ENCODE data around the gene MB21D2. TPM values are rescaled to one million over a fixed set of nuclear protein-coding genes. Genes with fewer than 3 reads are reported as not detected.

MB21D2 gene
- total RNA-seq, 1 experiment from 2014 or later: 19.7 TPM

DNA sequence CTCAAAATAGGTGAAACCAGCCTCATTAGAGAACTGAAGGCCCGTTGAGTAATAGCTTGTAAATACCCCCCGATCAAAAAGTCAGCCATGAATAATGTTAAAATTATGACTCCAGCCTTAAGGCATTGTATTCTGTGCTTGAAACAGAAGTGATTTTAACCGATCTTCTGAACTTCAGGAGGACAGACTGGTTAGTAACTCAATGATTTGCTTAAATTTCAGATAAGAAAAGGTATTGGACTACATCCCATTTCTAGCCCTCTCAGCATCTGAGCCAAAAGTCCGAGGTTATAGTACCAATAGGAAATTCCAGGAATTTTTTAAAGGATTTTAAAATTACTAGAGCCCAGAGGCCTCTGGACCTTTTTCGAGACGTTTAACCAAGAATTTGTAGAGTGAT is 122.6 kb downstream of the MB21D2 start:
- POLR2A ChIA-PET: no interaction called here
- no peak for TF ChIP-seq SP1 (CRISPR knock-in tag; conservative IDR thresholded peaks at IDR 0.05)
- no peak for TF ChIP-seq PRRX2 (CRISPR knock-in tag; IDR thresholded peaks at IDR 0.05)
- TF ChIP-seq, protein P1, sequence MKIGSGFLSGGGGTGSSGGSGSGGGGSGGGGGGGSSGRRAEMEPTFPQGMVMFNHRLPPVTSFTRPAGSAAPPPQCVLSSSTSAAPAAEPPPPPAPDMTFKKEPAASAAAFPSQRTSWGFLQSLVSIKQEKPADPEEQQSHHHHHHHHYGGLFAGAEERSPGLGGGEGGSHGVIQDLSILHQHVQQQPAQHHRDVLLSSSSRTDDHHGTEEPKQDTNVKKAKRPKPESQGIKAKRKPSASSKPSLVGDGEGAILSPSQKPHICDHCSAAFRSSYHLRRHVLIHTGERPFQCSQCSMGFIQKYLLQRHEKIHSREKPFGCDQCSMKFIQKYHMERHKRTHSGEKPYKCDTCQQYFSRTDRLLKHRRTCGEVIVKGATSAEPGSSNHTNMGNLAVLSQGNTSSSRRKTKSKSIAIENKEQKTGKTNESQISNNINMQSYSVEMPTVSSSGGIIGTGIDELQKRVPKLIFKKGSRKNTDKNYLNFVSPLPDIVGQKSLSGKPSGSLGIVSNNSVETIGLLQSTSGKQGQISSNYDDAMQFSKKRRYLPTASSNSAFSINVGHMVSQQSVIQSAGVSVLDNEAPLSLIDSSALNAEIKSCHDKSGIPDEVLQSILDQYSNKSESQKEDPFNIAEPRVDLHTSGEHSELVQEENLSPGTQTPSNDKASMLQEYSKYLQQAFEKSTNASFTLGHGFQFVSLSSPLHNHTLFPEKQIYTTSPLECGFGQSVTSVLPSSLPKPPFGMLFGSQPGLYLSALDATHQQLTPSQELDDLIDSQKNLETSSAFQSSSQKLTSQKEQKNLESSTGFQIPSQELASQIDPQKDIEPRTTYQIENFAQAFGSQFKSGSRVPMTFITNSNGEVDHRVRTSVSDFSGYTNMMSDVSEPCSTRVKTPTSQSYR (CRISPR knock-in tag; IDR thresholded peaks at IDR 0.05): no peak
- TF ChIP-seq, protein P2, sequence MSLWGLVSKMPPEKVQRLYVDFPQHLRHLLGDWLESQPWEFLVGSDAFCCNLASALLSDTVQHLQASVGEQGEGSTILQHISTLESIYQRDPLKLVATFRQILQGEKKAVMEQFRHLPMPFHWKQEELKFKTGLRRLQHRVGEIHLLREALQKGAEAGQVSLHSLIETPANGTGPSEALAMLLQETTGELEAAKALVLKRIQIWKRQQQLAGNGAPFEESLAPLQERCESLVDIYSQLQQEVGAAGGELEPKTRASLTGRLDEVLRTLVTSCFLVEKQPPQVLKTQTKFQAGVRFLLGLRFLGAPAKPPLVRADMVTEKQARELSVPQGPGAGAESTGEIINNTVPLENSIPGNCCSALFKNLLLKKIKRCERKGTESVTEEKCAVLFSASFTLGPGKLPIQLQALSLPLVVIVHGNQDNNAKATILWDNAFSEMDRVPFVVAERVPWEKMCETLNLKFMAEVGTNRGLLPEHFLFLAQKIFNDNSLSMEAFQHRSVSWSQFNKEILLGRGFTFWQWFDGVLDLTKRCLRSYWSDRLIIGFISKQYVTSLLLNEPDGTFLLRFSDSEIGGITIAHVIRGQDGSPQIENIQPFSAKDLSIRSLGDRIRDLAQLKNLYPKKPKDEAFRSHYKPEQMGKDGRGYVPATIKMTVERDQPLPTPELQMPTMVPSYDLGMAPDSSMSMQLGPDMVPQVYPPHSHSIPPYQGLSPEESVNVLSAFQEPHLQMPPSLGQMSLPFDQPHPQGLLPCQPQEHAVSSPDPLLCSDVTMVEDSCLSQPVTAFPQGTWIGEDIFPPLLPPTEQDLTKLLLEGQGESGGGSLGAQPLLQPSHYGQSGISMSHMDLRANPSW (CRISPR knock-in tag; conservative IDR thresholded peaks at IDR 0.05; ENCODE audit: low read depth): no peak
- TF ChIP-seq, protein P3, sequence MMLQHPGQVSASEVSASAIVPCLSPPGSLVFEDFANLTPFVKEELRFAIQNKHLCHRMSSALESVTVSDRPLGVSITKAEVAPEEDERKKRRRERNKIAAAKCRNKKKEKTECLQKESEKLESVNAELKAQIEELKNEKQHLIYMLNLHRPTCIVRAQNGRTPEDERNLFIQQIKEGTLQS (CRISPR knock-in tag; conservative IDR thresholded peaks at IDR 0.05): no peak
- TF ChIP-seq, protein P4, sequence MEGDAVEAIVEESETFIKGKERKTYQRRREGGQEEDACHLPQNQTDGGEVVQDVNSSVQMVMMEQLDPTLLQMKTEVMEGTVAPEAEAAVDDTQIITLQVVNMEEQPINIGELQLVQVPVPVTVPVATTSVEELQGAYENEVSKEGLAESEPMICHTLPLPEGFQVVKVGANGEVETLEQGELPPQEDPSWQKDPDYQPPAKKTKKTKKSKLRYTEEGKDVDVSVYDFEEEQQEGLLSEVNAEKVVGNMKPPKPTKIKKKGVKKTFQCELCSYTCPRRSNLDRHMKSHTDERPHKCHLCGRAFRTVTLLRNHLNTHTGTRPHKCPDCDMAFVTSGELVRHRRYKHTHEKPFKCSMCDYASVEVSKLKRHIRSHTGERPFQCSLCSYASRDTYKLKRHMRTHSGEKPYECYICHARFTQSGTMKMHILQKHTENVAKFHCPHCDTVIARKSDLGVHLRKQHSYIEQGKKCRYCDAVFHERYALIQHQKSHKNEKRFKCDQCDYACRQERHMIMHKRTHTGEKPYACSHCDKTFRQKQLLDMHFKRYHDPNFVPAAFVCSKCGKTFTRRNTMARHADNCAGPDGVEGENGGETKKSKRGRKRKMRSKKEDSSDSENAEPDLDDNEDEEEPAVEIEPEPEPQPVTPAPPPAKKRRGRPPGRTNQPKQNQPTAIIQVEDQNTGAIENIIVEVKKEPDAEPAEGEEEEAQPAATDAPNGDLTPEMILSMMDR (IDR thresholded peaks at IDR 0.05): no peak
- TF ChIP-seq, protein P5, sequence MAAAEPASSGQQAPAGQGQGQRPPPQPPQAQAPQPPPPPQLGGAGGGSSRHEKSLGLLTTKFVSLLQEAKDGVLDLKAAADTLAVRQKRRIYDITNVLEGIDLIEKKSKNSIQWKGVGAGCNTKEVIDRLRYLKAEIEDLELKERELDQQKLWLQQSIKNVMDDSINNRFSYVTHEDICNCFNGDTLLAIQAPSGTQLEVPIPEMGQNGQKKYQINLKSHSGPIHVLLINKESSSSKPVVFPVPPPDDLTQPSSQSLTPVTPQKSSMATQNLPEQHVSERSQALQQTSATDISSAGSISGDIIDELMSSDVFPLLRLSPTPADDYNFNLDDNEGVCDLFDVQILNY (CRISPR knock-in tag; IDR thresholded peaks at IDR 0.05): no peak
- no peak for TF ChIP-seq GABPB1 (CRISPR knock-in tag; IDR thresholded peaks at IDR 0.05)
- TF ChIP-seq NR1H2 (CRISPR knock-in tag; IDR thresholded peaks at IDR 0.05): no peak
- TF ChIP-seq, protein P6, sequence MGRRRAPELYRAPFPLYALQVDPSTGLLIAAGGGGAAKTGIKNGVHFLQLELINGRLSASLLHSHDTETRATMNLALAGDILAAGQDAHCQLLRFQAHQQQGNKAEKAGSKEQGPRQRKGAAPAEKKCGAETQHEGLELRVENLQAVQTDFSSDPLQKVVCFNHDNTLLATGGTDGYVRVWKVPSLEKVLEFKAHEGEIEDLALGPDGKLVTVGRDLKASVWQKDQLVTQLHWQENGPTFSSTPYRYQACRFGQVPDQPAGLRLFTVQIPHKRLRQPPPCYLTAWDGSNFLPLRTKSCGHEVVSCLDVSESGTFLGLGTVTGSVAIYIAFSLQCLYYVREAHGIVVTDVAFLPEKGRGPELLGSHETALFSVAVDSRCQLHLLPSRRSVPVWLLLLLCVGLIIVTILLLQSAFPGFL (CRISPR knock-in tag; IDR thresholded peaks at IDR 0.05; ENCODE audit: borderline replicate concordance): no peak
- TF ChIP-seq, protein P7, sequence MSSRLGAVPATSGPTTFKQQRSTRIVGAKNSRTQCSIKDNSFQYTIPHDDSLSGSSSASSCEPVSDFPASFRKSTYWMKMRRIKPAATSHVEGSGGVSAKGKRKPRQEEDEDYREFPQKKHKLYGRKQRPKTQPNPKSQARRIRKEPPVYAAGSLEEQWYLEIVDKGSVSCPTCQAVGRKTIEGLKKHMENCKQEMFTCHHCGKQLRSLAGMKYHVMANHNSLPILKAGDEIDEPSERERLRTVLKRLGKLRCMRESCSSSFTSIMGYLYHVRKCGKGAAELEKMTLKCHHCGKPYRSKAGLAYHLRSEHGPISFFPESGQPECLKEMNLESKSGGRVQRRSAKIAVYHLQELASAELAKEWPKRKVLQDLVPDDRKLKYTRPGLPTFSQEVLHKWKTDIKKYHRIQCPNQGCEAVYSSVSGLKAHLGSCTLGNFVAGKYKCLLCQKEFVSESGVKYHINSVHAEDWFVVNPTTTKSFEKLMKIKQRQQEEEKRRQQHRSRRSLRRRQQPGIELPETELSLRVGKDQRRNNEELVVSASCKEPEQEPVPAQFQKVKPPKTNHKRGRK (CRISPR knock-in tag; IDR thresholded peaks at IDR 0.05; ENCODE audit: borderline replicate concordance): no peak
- TF ChIP-seq, protein P8, sequence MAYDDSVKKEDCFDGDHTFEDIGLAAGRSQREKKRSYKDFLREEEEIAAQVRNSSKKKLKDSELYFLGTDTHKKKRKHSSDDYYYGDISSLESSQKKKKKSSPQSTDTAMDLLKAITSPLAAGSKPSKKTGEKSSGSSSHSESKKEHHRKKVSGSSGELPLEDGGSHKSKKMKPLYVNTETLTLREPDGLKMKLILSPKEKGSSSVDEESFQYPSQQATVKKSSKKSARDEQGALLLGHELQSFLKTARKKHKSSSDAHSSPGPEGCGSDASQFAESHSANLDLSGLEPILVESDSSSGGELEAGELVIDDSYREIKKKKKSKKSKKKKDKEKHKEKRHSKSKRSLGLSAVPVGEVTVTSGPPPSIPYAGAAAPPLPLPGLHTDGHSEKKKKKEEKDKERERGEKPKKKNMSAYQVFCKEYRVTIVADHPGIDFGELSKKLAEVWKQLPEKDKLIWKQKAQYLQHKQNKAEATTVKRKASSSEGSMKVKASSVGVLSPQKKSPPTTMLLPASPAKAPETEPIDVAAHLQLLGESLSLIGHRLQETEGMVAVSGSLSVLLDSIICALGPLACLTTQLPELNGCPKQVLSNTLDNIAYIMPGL (CRISPR knock-in tag; IDR thresholded peaks at IDR 0.05): no peak
- no peak for TF ChIP-seq HMGA2 (CRISPR knock-in tag; IDR thresholded peaks at IDR 0.05)
- ATAC-seq (no peak), DNase-seq (ENCODE audit: low spot score) (no peak)
- no peaks in the 10 kb centered on the region for H3K27me3 Mint-ChIP-seq (ENCODE audit: low read depth)
- H3K9me3 Mint-ChIP-seq: no peaks in the 10 kb centered on the region
- H3K4me3 Mint-ChIP-seq: no peak overlapping the region
- peaks cover 3% of the 10 kb centered on the region; the same call in 1 of the 2 replicates for H3K4me1 Mint-ChIP-seq
- H3K27ac Mint-ChIP-seq: no peak overlapping the region
- CTCF ChIA-PET: no interaction called here
- H3K36me3 Mint-ChIP-seq: peaks cover 23% of the 10 kb centered on the region

Measured in WTC11 (cell line).